ENCODE measurements around the gene WDR53. TPM values are rescaled to one million over a fixed set of nuclear protein-coding genes. Genes with fewer than 3 reads are reported as not detected.
A peak's percentile ranks its signal among the peaks of the same experiment; 100 is the strongest.
"Not testable (repeated sequence)": the region's sequence is repeated elsewhere in the genome, so short reads cannot be mapped to it uniquely, and the experiment has no call there.

Gene WDR53
- total RNA-seq, 4 donors from 2014 or later, result 1.9 to 12.4 (median 6.5) TPM

- no peaks in the 10 kb centered on the region for H3K4me1 ChIP-seq
- H3K4me3 ChIP-seq, result no peak overlapping the region
- no peak for DNase-seq
- no peaks in the 10 kb centered on the region for H3K36me3 ChIP-seq
- no peaks in the 10 kb centered on the region for H3K27me3 ChIP-seq
- H3K27ac ChIP-seq, result no peak overlapping the region
- H3K9me3 ChIP-seq, result no peaks in the 10 kb centered on the region
- no peak for TF ChIP-seq POLR2A (IDR thresholded peaks at IDR 0.05)
- TF ChIP-seq, protein P1, sequence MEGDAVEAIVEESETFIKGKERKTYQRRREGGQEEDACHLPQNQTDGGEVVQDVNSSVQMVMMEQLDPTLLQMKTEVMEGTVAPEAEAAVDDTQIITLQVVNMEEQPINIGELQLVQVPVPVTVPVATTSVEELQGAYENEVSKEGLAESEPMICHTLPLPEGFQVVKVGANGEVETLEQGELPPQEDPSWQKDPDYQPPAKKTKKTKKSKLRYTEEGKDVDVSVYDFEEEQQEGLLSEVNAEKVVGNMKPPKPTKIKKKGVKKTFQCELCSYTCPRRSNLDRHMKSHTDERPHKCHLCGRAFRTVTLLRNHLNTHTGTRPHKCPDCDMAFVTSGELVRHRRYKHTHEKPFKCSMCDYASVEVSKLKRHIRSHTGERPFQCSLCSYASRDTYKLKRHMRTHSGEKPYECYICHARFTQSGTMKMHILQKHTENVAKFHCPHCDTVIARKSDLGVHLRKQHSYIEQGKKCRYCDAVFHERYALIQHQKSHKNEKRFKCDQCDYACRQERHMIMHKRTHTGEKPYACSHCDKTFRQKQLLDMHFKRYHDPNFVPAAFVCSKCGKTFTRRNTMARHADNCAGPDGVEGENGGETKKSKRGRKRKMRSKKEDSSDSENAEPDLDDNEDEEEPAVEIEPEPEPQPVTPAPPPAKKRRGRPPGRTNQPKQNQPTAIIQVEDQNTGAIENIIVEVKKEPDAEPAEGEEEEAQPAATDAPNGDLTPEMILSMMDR (IDR thresholded peaks at IDR 0.05), result no peak
These were observed 31.4 kb upstream of the WDR53 start for GRCh38 chr3:196599734-196600128.

DNA sequence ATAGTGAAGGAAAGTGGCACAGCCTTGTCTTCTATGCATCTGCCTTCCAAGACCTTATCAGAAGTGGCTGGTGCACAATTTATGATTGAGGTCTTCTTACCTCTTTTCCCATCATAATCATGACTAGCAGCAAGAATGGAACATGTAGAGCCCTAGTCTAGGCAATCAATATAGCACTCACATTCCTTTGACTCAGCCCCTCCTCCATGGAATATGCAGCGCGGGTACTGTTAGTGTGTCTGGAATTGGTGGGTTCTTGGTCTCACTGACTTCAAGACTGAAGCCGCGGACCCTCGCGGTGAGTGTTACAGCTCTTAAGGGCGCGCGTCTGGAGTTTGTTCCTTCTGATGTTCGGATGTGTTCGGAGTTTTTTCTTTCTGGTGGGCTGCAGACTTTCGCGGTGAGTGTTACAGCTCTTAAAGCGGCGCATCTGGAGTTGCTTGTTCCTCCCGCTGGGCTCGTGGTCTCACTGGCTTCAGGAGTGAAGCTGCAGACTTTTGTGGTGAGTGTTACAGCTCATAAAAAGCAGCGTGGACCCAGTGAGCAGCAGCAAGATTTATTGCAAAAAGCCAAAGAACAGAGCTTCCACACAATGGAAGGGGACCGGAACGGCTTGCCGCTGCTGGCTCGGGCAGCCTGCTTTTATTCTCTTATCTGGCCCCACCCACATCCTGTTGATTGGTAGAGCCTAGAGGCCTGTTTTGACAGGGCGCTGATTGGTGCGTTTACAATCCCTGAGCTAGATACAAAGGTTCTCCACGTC is 29.8 kb upstream of the WDR53 start:
- not testable (repeated sequence) for H3K4me1 ChIP-seq, H3K36me3 ChIP-seq, H3K27me3 ChIP-seq, H3K9me3 ChIP-seq, H3K27ac ChIP-seq
- DNase-seq, result peak in 2 of 3 donors; percentile 41 to 59
- H3K4me3 ChIP-seq, result peak overlapping the region in 2 of 4 donors; percentile 21 to 32

- H3K4me3 ChIP-seq, result no peak overlapping the region
- no peaks in the 10 kb centered on the region for H3K27me3 ChIP-seq
- no peaks in the 10 kb centered on the region for H3K9me3 ChIP-seq
- no peaks in the 10 kb centered on the region for H3K36me3 ChIP-seq
- TF ChIP-seq, protein P1 (IDR thresholded peaks at IDR 0.05), result no peak
- no peak for TF ChIP-seq POLR2A (IDR thresholded peaks at IDR 0.05)
- no peak for DNase-seq
- H3K4me1 ChIP-seq, result no peaks in the 10 kb centered on the region
- H3K27ac ChIP-seq, result no peak overlapping the region
These were observed 28.0 kb upstream of the WDR53 start for GRCh38 chr3:196596355-196596754.

- H3K27ac ChIP-seq, result no peak overlapping the region
- no peak overlapping the region for H3K4me3 ChIP-seq
- peaks cover 0 to 4% (median 0%) of the 10 kb centered on the region in 3 donors for H3K36me3 ChIP-seq
- H3K4me1 ChIP-seq, result no peaks in the 10 kb centered on the region
- TF ChIP-seq POLR2A (IDR thresholded peaks at IDR 0.05), result no peak
- TF ChIP-seq, protein P1 (IDR thresholded peaks at IDR 0.05), result no peak
- no peaks in the 10 kb centered on the region for H3K27me3 ChIP-seq
- no peak for DNase-seq
- no peaks in the 10 kb centered on the region for H3K9me3 ChIP-seq
These were observed 21.9 kb upstream of the WDR53 start for GRCh38 chr3:196590279-196590678.

- Histone ChIP-seq H3K4me1 (no peaks in the 10 kb centered on the region), H3K27ac (no peak overlapping the region), H3K4me3 (no peak overlapping the region), H3K9me3 (no peaks in the 10 kb centered on the region), H3K27me3 (no peaks in the 10 kb centered on the region), H3K36me3 (peaks cover 0 to 22% (median 0%) of the 10 kb centered on the region in 3 donors)
- TF ChIP-seq POLR2A (IDR thresholded peaks at IDR 0.05), result no peak
- TF ChIP-seq, protein P1 (IDR thresholded peaks at IDR 0.05), result no peak
- DNase-seq, result no peak
These were observed 16.8 kb upstream of the WDR53 start for GRCh38 chr3:196585044-196585757.

- peaks cover 0 to 15% (median 6%) of the 10 kb centered on the region in 4 donors for H3K4me1 ChIP-seq
- no peaks in the 10 kb centered on the region for H3K9me3 ChIP-seq
- no peak overlapping the region for H3K27ac ChIP-seq
- no peak for DNase-seq
- no peaks in the 10 kb centered on the region for H3K27me3 ChIP-seq
- peaks cover 0 to 2% (median 0%) of the 10 kb centered on the region in 3 donors for H3K36me3 ChIP-seq
- no peak overlapping the region for H3K4me3 ChIP-seq
- TF ChIP-seq POLR2A (IDR thresholded peaks at IDR 0.05), result no peak
- TF ChIP-seq, protein P1 (IDR thresholded peaks at IDR 0.05), result no peak
These were observed 4.0 kb upstream of the WDR53 start for GRCh38 chr3:196572389-196572788.

DNA sequence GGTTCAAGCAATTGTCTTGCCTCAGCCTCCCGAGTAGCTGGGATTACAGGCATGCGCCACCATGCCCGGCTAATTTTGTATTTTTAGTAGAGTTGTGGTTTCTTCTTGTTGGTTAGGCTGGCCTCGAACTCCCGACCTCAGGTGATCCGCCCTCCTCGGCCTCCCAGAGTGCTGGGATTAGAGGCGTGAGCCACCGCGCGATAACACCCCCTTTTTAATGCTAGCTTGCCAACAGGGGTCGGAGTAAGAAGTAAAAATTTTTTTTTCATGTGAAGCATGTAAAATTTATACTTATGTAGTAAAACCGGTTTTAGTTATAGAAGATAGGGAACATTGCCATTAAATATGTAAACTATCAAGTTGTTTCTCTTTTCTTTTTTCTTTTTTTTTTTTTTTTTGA is 2.0 kb upstream of the WDR53 start:
- H3K4me3 ChIP-seq, H3K9me3 ChIP-seq, DNase-seq, H3K36me3 ChIP-seq, H3K27me3 ChIP-seq, H3K27ac ChIP-seq: not testable (repeated sequence)
- peaks cover 0 to 18% (median 6%) of the 10 kb centered on the region in 4 donors for H3K4me1 ChIP-seq

Data from Peyer's patch (tissue), 4 donors.